ENCODE results near the gene R3HDM2. TPM values are rescaled to one million over a fixed set of nuclear protein-coding genes. Genes with fewer than 3 reads are reported as not detected.
"Not testable (repeated sequence)": the region's sequence is repeated elsewhere in the genome, so short reads cannot be mapped to it uniquely, and the experiment has no call there.

R3HDM2 gene
- total RNA-seq, 1 donor from 2014 or later: 19.2 TPM

- Histone ChIP-seq H3K27me3 (ENCODE audit: insufficient read depth, low read length) (no peaks in the 10 kb centered on the region), H3K27ac (ENCODE audit: low read depth, low read length) (no peak overlapping the region), H3K36me3 (ENCODE audit: insufficient read depth, low read length) (peaks cover 3% of the 10 kb centered on the region), H3K4me1 (ENCODE audit: insufficient read depth, low read length) (no peaks in the 10 kb centered on the region), H3K9me3 (ENCODE audit: insufficient read depth, low read depth, low read length) (no peaks in the 10 kb centered on the region), H4K20me1 (ENCODE audit: insufficient read depth, low read length) (no peaks in the 10 kb centered on the region), H2AFZ (ENCODE audit: low read depth, low read length) (no peak overlapping the region), H3K4me3 (ENCODE audit: insufficient read depth, low read depth, low read length) (no peak overlapping the region), H3K4me2 (ENCODE audit: low read length) (no peak overlapping the region), H3K79me2 (ENCODE audit: insufficient read depth, low read length) (no peaks in the 10 kb centered on the region), H3K9ac (ENCODE audit: low read length) (no peak overlapping the region)
- FAIRE-seq (no peak), DNase-seq (ENCODE audit: low read depth) (no peak)
- H3K4me1 Mint-ChIP-seq (ENCODE audit: low read depth, unreplicated experiment): no peaks in the 10 kb centered on the region
- no peak overlapping the region for H3K4me3 Mint-ChIP-seq (ENCODE audit: unreplicated experiment)
- H3K36me3 Mint-ChIP-seq (ENCODE audit: low read depth, unreplicated experiment): peaks cover 17% of the 10 kb centered on the region
- H3K27ac Mint-ChIP-seq (ENCODE audit: unreplicated experiment): no peak overlapping the region
- H3K27me3 Mint-ChIP-seq (ENCODE audit: low read depth, unreplicated experiment): no peaks in the 10 kb centered on the region
- no peaks in the 10 kb centered on the region for H3K9me3 Mint-ChIP-seq (ENCODE audit: unreplicated experiment)
- TF ChIP-seq EZH2 (IDR thresholded peaks at IDR 0.05; ENCODE audit: insufficient read depth, low read length) (no peak), CTCF (IDR thresholded peaks at IDR 0.05; ENCODE audit: insufficient read depth, low read depth, low read length) (no peak)
Measured at GRCh38 chr12:57296291-57296690, 134.6 kb downstream of the R3HDM2 start.

GRCh38 chr12:57282073-57282472 is 148.8 kb downstream of the R3HDM2 start:
- not testable (repeated sequence) for H3K36me3 ChIP-seq (ENCODE audit: insufficient read depth, low read length); H4K20me1 ChIP-seq (ENCODE audit: insufficient read depth, low read length); DNase-seq (ENCODE audit: low read depth); H2AFZ ChIP-seq (ENCODE audit: low read depth, low read length); H3K4me3 Mint-ChIP-seq (ENCODE audit: unreplicated experiment); H3K27ac ChIP-seq (ENCODE audit: low read depth, low read length); H3K79me2 ChIP-seq (ENCODE audit: insufficient read depth, low read length); H3K4me3 ChIP-seq (ENCODE audit: insufficient read depth, low read depth, low read length); H3K9me3 Mint-ChIP-seq (ENCODE audit: unreplicated experiment); FAIRE-seq; H3K9me3 ChIP-seq (ENCODE audit: insufficient read depth, low read depth, low read length); H3K9ac ChIP-seq (ENCODE audit: low read length); H3K27me3 Mint-ChIP-seq (ENCODE audit: low read depth, unreplicated experiment); H3K27me3 ChIP-seq (ENCODE audit: insufficient read depth, low read length); H3K4me2 ChIP-seq (ENCODE audit: low read length)
- H3K27ac Mint-ChIP-seq (ENCODE audit: unreplicated experiment): peak overlapping the region; percentile 44
- H3K4me1 ChIP-seq (ENCODE audit: insufficient read depth, low read length): peaks cover 18% of the 10 kb centered on the region
- peaks cover 11% of the 10 kb centered on the region for H3K36me3 Mint-ChIP-seq (ENCODE audit: low read depth, unreplicated experiment)
- peaks cover 20% of the 10 kb centered on the region for H3K4me1 Mint-ChIP-seq (ENCODE audit: low read depth, unreplicated experiment)

- peak overlapping the region; percentile 75 for H3K9ac ChIP-seq (ENCODE audit: low read length)
- Mint-ChIP-seq H3K27me3 (ENCODE audit: low read depth, unreplicated experiment) (no peaks in the 10 kb centered on the region), H3K4me1 (ENCODE audit: low read depth, unreplicated experiment) (peaks cover 20% of the 10 kb centered on the region), H3K27ac (ENCODE audit: unreplicated experiment) (peak overlapping the region; percentile 82), H3K4me3 (ENCODE audit: unreplicated experiment) (peak overlapping the region; percentile 50), H3K36me3 (ENCODE audit: low read depth, unreplicated experiment) (peaks cover 8% of the 10 kb centered on the region), H3K9me3 (ENCODE audit: unreplicated experiment) (no peaks in the 10 kb centered on the region)
- no peak for TF ChIP-seq CTCF (IDR thresholded peaks at IDR 0.05; ENCODE audit: insufficient read depth, low read depth, low read length)
- no peak for TF ChIP-seq EZH2 (IDR thresholded peaks at IDR 0.05; ENCODE audit: insufficient read depth, low read length)
- H3K27ac ChIP-seq (ENCODE audit: low read depth, low read length): peak overlapping the region; percentile 76
- DNase-seq (ENCODE audit: low read depth) (peak; percentile 98), FAIRE-seq (peak; percentile 72)
- no peaks in the 10 kb centered on the region for H3K27me3 ChIP-seq (ENCODE audit: insufficient read depth, low read length)
- peaks cover 2% of the 10 kb centered on the region for H3K36me3 ChIP-seq (ENCODE audit: insufficient read depth, low read length)
- peak overlapping the region; percentile 60 for H2AFZ ChIP-seq (ENCODE audit: low read depth, low read length)
- H4K20me1 ChIP-seq (ENCODE audit: insufficient read depth, low read length): no peaks in the 10 kb centered on the region
- H3K4me3 ChIP-seq (ENCODE audit: insufficient read depth, low read depth, low read length): peak overlapping the region; percentile 46
- peak overlapping the region; percentile 85 for H3K4me2 ChIP-seq (ENCODE audit: low read length)
- no peaks in the 10 kb centered on the region for H3K79me2 ChIP-seq (ENCODE audit: insufficient read depth, low read length)
- H3K4me1 ChIP-seq (ENCODE audit: insufficient read depth, low read length): peaks cover 18% of the 10 kb centered on the region
- H3K9me3 ChIP-seq (ENCODE audit: insufficient read depth, low read depth, low read length): no peaks in the 10 kb centered on the region
Measured at GRCh38 chr12:57280211-57281062, 150.4 kb downstream of the R3HDM2 start.

All from astrocyte (in vitro differentiated cells and primary cell).